H9 (cell line): ENCODE measurements around the gene MOV10L1. TPM values are rescaled to one million over a fixed set of nuclear protein-coding genes. Genes with fewer than 3 reads are reported as not detected.

Experiments
- DNase-seq: peaks from one replicate; pipeline ENCODE4 v3.0.0-alpha.2; 2017
- H2AFZ ChIP-seq: one replicate; pipeline ENCODE4 v1.6.1; 2013; ENCODE audit warnings: mild to moderate bottlenecking, low read length, control low read depth, moderate library complexity
- H2AK5ac ChIP-seq: 2 replicates; pipeline ENCODE4 v1.6.1; 2013; ENCODE audit warnings: low read length, control low read depth, mixed read lengths; ENCODE audit not compliant: insufficient read length
- H2BK120ac ChIP-seq: one replicate; pipeline ENCODE4 v1.6.1; 2013; ENCODE audit warnings: low read depth, mild to moderate bottlenecking, low read length, control low read depth, inconsistent platforms; ENCODE audit not compliant: poor library complexity, severe bottlenecking
- H2BK12ac ChIP-seq: 2 replicates; pipeline ENCODE4 v1.6.1; 2013; ENCODE audit warnings: low read length, control low read depth, mixed read lengths, low read depth; ENCODE audit not compliant: insufficient read length
- H2BK15ac ChIP-seq: 2 replicates; pipeline ENCODE4 v1.6.1; 2013; ENCODE audit warnings: low read depth, low read length, control low read depth
- H2BK20ac ChIP-seq: one replicate; pipeline ENCODE4 v1.6.1; 2013; ENCODE audit warnings: low read depth, mild to moderate bottlenecking, low read length, control low read depth, inconsistent platforms; ENCODE audit not compliant: poor library complexity, severe bottlenecking
- H2BK5ac ChIP-seq: 2 replicates; pipeline ENCODE4 v1.6.1; 2013; ENCODE audit warnings: low read length, control low read depth, mixed read lengths; ENCODE audit not compliant: insufficient read length
- H3K14ac ChIP-seq: 2 replicates; pipeline ENCODE4 v1.6.1; 2013; ENCODE audit warnings: low read length, control low read depth; ENCODE audit not compliant: insufficient read depth
- H3K18ac ChIP-seq: 2 replicates; pipeline ENCODE4 v1.6.1; 2013; ENCODE audit warnings: low read depth, mild to moderate bottlenecking, mixed read lengths, low read length, control low read depth; ENCODE audit not compliant: insufficient read length
- H3K23ac ChIP-seq: 2 replicates; pipeline ENCODE4 v1.6.1; 2013; ENCODE audit warnings: low read length, control low read depth, mixed read lengths, low read depth; ENCODE audit not compliant: insufficient read length
- H3K23me2 ChIP-seq: 2 replicates; pipeline ENCODE4 v1.6.1; 2013; ENCODE audit warnings: low read depth, mild to moderate bottlenecking, mixed read lengths, low read length, control low read depth; ENCODE audit not compliant: insufficient read length, poor library complexity, severe bottlenecking
- H3K27ac ChIP-seq: 2 replicates; pipeline ENCODE4 v1.5.1; 2013; ENCODE audit warnings: low read length, control low read depth, mixed read lengths, low read depth; ENCODE audit not compliant: insufficient read length
- H3K27me3 ChIP-seq: 2 replicates; pipeline ENCODE4 v1.6.1; 2013; ENCODE audit warnings: low read length, control low read depth, inconsistent platforms; ENCODE audit not compliant: insufficient read depth
- H3K4ac ChIP-seq: 2 replicates; pipeline ENCODE4 v1.6.1; 2013; ENCODE audit warnings: low read depth, mild to moderate bottlenecking, control low read depth, inconsistent platforms, low read length, moderate library complexity
- H3K4me1 ChIP-seq: 2 replicates; pipeline ENCODE4 v1.6.1; 2013; ENCODE audit warnings: low read length, control low read depth, inconsistent platforms; ENCODE audit not compliant: insufficient read depth
- H3K4me2 ChIP-seq: 2 replicates; pipeline ENCODE4 v1.6.1; 2013; ENCODE audit warnings: low read length, control low read depth, mixed read lengths; ENCODE audit not compliant: insufficient read length, insufficient read depth
- H3K56ac ChIP-seq: 2 replicates; pipeline ENCODE4 v1.6.1; 2013; ENCODE audit warnings: low read depth, mild to moderate bottlenecking, mixed read lengths, low read length, control low read depth; ENCODE audit not compliant: insufficient read length
- H3K79me1 ChIP-seq: 2 replicates; pipeline ENCODE4 v1.6.1; 2013; ENCODE audit warnings: low read depth, mild to moderate bottlenecking, moderate library complexity, low read length, control low read depth, inconsistent platforms; ENCODE audit not compliant: insufficient read depth, poor library complexity, severe bottlenecking
- H3K79me2 ChIP-seq: 2 replicates; pipeline ENCODE4 v1.6.1; 2013; ENCODE audit warnings: low read length, control low read depth, inconsistent platforms; ENCODE audit not compliant: insufficient read depth
- H3K9ac ChIP-seq: 2 replicates; pipeline ENCODE4 v1.6.1; 2013; ENCODE audit warnings: low read length, control low read depth, mixed read lengths; ENCODE audit not compliant: insufficient read length; ENCODE audit errors: extremely low read depth
- H3K9me3 ChIP-seq: one replicate; pipeline ENCODE4 v1.6.1; 2013; ENCODE audit warnings: low read depth, low read length, inconsistent platforms; ENCODE audit not compliant: control insufficient read depth
- H3T11ph ChIP-seq: one replicate; pipeline ENCODE4 v1.6.1; 2013; ENCODE audit warnings: mild to moderate bottlenecking, low read length, control low read depth, inconsistent platforms
- H4K20me1 ChIP-seq: one replicate; pipeline ENCODE4 v1.6.1; 2013; ENCODE audit not compliant: control insufficient read depth, insufficient read length, insufficient read depth
- H4K5ac ChIP-seq: 2 replicates; pipeline ENCODE4 v1.6.1; 2013; ENCODE audit warnings: low read depth, mild to moderate bottlenecking, mixed read lengths, low read length, control low read depth; ENCODE audit not compliant: insufficient read length
- H4K8ac ChIP-seq: replicated peaks from 2 replicates; pipeline ENCODE4 v1.6.1; 2013; ENCODE audit warnings: low read length, control low read depth, mixed read lengths, low read depth; ENCODE audit not compliant: insufficient read length
- H4K91ac ChIP-seq: 2 replicates; pipeline ENCODE4 v1.6.1; 2013; ENCODE audit warnings: low read depth, mild to moderate bottlenecking, moderate library complexity, mixed read lengths, low read length, control low read depth; ENCODE audit not compliant: insufficient read length
- H3K27ac Mint-ChIP-seq, 3 experiments: 2 replicates in 2 of 3; 3 replicates in 1 of 3; pipeline ENCODE4 v1.8.0; 2020 to 2021; ENCODE audit warnings: mixed read lengths in 3 of 3, mild to moderate bottlenecking in 1 of 3, moderate library complexity in 1 of 3
- H3K27me3 Mint-ChIP-seq: 2 replicates; pipeline ENCODE4 v1.8.0; 2021; ENCODE audit warnings: low read depth, mild to moderate bottlenecking, moderate library complexity, mixed read lengths
- H3K36me3 Mint-ChIP-seq, 3 experiments: 2 replicates in 2 of 3; 3 replicates in 1 of 3; pipeline ENCODE4 v1.8.0; 2020 to 2021; ENCODE audit warnings: low read depth in 3 of 3, mixed read lengths in 3 of 3; ENCODE audit not compliant: insufficient read depth in 1 of 3
- H3K4me1 Mint-ChIP-seq, 2 experiments: 2 replicates each; pipeline ENCODE4 v1.8.0; 2020; ENCODE audit warnings: mixed read lengths in 2 of 2
- H3K4me3 Mint-ChIP-seq, 2 experiments: 2 replicates in 1 of 2; 3 replicates in 1 of 2; pipeline ENCODE4 v1.8.0; 2020 to 2021; ENCODE audit warnings: mild to moderate bottlenecking in 2 of 2, mixed read lengths in 2 of 2, moderate library complexity in 1 of 2
- H3K9me3 Mint-ChIP-seq, 2 experiments: 2 replicates in 1 of 2; 3 replicates in 1 of 2; pipeline ENCODE4 v1.8.0; 2020; ENCODE audit warnings: mild to moderate bottlenecking in 2 of 2, mixed read lengths in 2 of 2, moderate library complexity in 1 of 2
- CTCF ChIP-seq: fragments of 200-600 bp; sonication (generic); conservative IDR thresholded peaks from 3 replicates; pipeline ENCODE4 v1.8.0; 2021; ENCODE audit warnings: antibody characterized with exemption, mild to moderate bottlenecking
- WGBS: extraction: QIAGEN DNeasy Blood & Tissue Kit; methylation state at CpG from one replicate; pipeline ENCODE4 v1.1.7; 2013; ENCODE audit warnings: missing lambda C conversion rate, low lambda C conversion rate, mixed read lengths; ENCODE audit not compliant: insufficient read length; ENCODE audit errors: extremely low coverage; 5-methylcytosine and 5-hydroxymethylcytosine counted together
- total RNA-seq: library from RNA; stranded (reverse); gene quantifications from 2 replicates; pipeline ENCODE4 v1.2.1, GENCODE V29; 2021

The MOV10L1 gene
- total RNA-seq, 1 experiment from 2014 or later, result not detected

- WGBS, result no CpG with 5 or more reads among the region's 98 CpGs
- Histone ChIP-seq H2BK15ac (no peak overlapping the region), H3K14ac (no peak overlapping the region), H4K8ac (no peak overlapping the region), H2AK5ac (no peak overlapping the region), H3K9ac (no peak overlapping the region), H3K4ac (no peak overlapping the region), H2BK120ac (no peak overlapping the region), H4K5ac (no peak overlapping the region), H3K27me3 (no peaks in the 10 kb centered on the region; the same call in 1 of the 2 replicates), H4K20me1 (no peaks in the 10 kb centered on the region), H3K79me2 (no peaks in the 10 kb centered on the region), H3K9me3 (no peaks in the 10 kb centered on the region), H2BK12ac (no peak overlapping the region), H2AFZ (no peak overlapping the region), H3K27ac (no peak overlapping the region), H3K4me1 (no peaks in the 10 kb centered on the region), H3K79me1 (no peaks in the 10 kb centered on the region), H3K23me2 (no peaks in the 10 kb centered on the region), H3T11ph (no peak overlapping the region), H4K91ac (no peak overlapping the region), H3K4me2 (no peak overlapping the region), H3K56ac (no peak overlapping the region), H3K18ac (no peak overlapping the region), H3K23ac (no peak overlapping the region), H2BK5ac (no peak overlapping the region), H2BK20ac (no peak overlapping the region)
- Mint-ChIP-seq H3K4me1 (no peaks in the 10 kb centered on the region), H3K27ac (no peak overlapping the region), H3K36me3 (peaks cover 0 to 14% (median 4%) of the 10 kb centered on the region in 3 experiments; a peak in 5 of 7 replicates), H3K27me3 (no peaks in the 10 kb centered on the region), H3K4me3 (no peak overlapping the region), H3K9me3 (no peaks in the 10 kb centered on the region; a peak in 2 of 5 replicates)
- no peak for TF ChIP-seq CTCF
- peak; percentile 56 for DNase-seq
Observed at GRCh38 chr22:50177537-50178470, 88.0 kb downstream of the MOV10L1 start.
